ENCODE measurements around the gene MYH11.
"Not testable (repeated sequence)": the region's sequence is repeated elsewhere in the genome, so short reads cannot be mapped to it uniquely, and the experiment has no call there.

The MYH11 gene

GRCh38 chr16:15701975-15702970, 154.6 kb downstream of the MYH11 start:
- DNase-seq (ENCODE audit: low spot score) (no peak), ATAC-seq (ENCODE audit: low read depth) (no peak)
- no peaks in the 10 kb centered on the region for H3K4me1 ChIP-seq (ENCODE audit: insufficient read depth, poor library complexity, severe bottlenecking)
- no peaks in the 10 kb centered on the region for H3K9me3 ChIP-seq (ENCODE audit: severe bottlenecking)
- H3K36me3 ChIP-seq (ENCODE audit: low read depth), result peaks cover 81% of the 10 kb centered on the region
- no peak overlapping the region for H3K4me3 ChIP-seq (ENCODE audit: severe bottlenecking)
- H3K27me3 ChIP-seq (ENCODE audit: insufficient read depth, poor library complexity, severe bottlenecking), result no peaks in the 10 kb centered on the region
- H3K27ac ChIP-seq (ENCODE audit: poor library complexity, severe bottlenecking), result no peak overlapping the region
- TF ChIP-seq CTCF (IDR thresholded peaks at IDR 0.05; ENCODE audit: poor library complexity, severe bottlenecking), result no peak

- Histone ChIP-seq H3K36me3 (ENCODE audit: low read depth) (peaks cover 83% of the 10 kb centered on the region), H3K4me1 (ENCODE audit: insufficient read depth, poor library complexity, severe bottlenecking) (no peaks in the 10 kb centered on the region), H3K27ac (ENCODE audit: poor library complexity, severe bottlenecking) (no peak overlapping the region), H3K27me3 (ENCODE audit: insufficient read depth, poor library complexity, severe bottlenecking) (no peaks in the 10 kb centered on the region), H3K4me3 (ENCODE audit: severe bottlenecking) (no peak overlapping the region), H3K9me3 (ENCODE audit: severe bottlenecking) (no peaks in the 10 kb centered on the region)
- ATAC-seq (ENCODE audit: low read depth), result no peak
- no peak for TF ChIP-seq CTCF (IDR thresholded peaks at IDR 0.05; ENCODE audit: poor library complexity, severe bottlenecking)
- DNase-seq (ENCODE audit: low spot score), result no peak
Observed at GRCh38 chr16:15701367-15701766, 155.5 kb downstream of the MYH11 start.

GRCh38 chr16:15699819-15700218, 157.0 kb downstream of the MYH11 start:
- no peak overlapping the region for H3K4me3 ChIP-seq (ENCODE audit: severe bottlenecking)
- peaks cover 85% of the 10 kb centered on the region for H3K36me3 ChIP-seq (ENCODE audit: low read depth)
- no peak overlapping the region for H3K27ac ChIP-seq (ENCODE audit: poor library complexity, severe bottlenecking)
- no peaks in the 10 kb centered on the region for H3K9me3 ChIP-seq (ENCODE audit: severe bottlenecking)
- ATAC-seq (ENCODE audit: low read depth) (no peak), DNase-seq (ENCODE audit: low spot score) (no peak)
- H3K4me1 ChIP-seq (ENCODE audit: insufficient read depth, poor library complexity, severe bottlenecking), result no peaks in the 10 kb centered on the region
- no peaks in the 10 kb centered on the region for H3K27me3 ChIP-seq (ENCODE audit: insufficient read depth, poor library complexity, severe bottlenecking)
- no peak for TF ChIP-seq CTCF (IDR thresholded peaks at IDR 0.05; ENCODE audit: poor library complexity, severe bottlenecking)

- Histone ChIP-seq H3K4me3 (ENCODE audit: severe bottlenecking) (no peak overlapping the region), H3K27ac (ENCODE audit: poor library complexity, severe bottlenecking) (no peak overlapping the region), H3K36me3 (ENCODE audit: low read depth) (peaks cover 97% of the 10 kb centered on the region), H3K9me3 (ENCODE audit: severe bottlenecking) (no peaks in the 10 kb centered on the region), H3K27me3 (ENCODE audit: insufficient read depth, poor library complexity, severe bottlenecking) (no peaks in the 10 kb centered on the region), H3K4me1 (ENCODE audit: insufficient read depth, poor library complexity, severe bottlenecking) (no peaks in the 10 kb centered on the region)
- no peak for TF ChIP-seq CTCF (IDR thresholded peaks at IDR 0.05; ENCODE audit: poor library complexity, severe bottlenecking)
- DNase-seq (ENCODE audit: low spot score) (no peak), ATAC-seq (ENCODE audit: low read depth) (no peak)
Observed at GRCh38 chr16:15694499-15694898, 162.3 kb downstream of the MYH11 start.

GRCh38 chr16:15692508-15692907, 164.3 kb downstream of the MYH11 start:
- not testable (repeated sequence) for ATAC-seq (ENCODE audit: low read depth); H3K4me3 ChIP-seq (ENCODE audit: severe bottlenecking); H3K27me3 ChIP-seq (ENCODE audit: insufficient read depth, poor library complexity, severe bottlenecking); H3K9me3 ChIP-seq (ENCODE audit: severe bottlenecking); DNase-seq (ENCODE audit: low spot score); H3K27ac ChIP-seq (ENCODE audit: poor library complexity, severe bottlenecking); H3K4me1 ChIP-seq (ENCODE audit: insufficient read depth, poor library complexity, severe bottlenecking)
- H3K36me3 ChIP-seq (ENCODE audit: low read depth), result peaks cover 96% of the 10 kb centered on the region

Data from RWPE2 (cell line).